Thyroid gland (tissue), 4 donors: ENCODE data around the gene SLC35F1. TPM values are rescaled to one million over a fixed set of nuclear protein-coding genes. Genes with fewer than 3 reads are reported as not detected.

Experiments
- DNase-seq, 2 donors: peaks; one replicate each; pipeline ENCODE4 v3.0.0-alpha.2; 2019
- H3K27ac ChIP-seq, 3 donors: fragments of 200-600 bp; sonication (generic); 1 replicate in 2 of 3; 2 replicates in 1 of 3; pipeline ENCODE4 v1.5.1; 2016 to 2019; ENCODE audit warnings: mild to moderate bottlenecking in 1 of 3, moderate library complexity in 1 of 3
- H3K27me3 ChIP-seq: fragments of 200-600 bp; sonication (generic); one replicate; pipeline ENCODE4 v1.5.1; 2019
- H3K36me3 ChIP-seq, 2 donors: fragments of 200-600 bp; sonication (generic); one replicate each; pipeline ENCODE4 v1.5.1; 2016 to 2019
- H3K4me1 ChIP-seq, 2 donors: fragments of 200-600 bp; sonication (generic); one replicate each; pipeline ENCODE4 v1.5.1; 2017 to 2019
- H3K4me3 ChIP-seq, 3 donors: fragments of 200-600 bp; sonication (generic); replicated peaks in 1 of 3; 1 replicate in 2 of 3; 2 replicates in 1 of 3; pipeline ENCODE4 v1.5.1; 2016; ENCODE audit warnings: mild to moderate bottlenecking in 1 of 3
- H3K9me3 ChIP-seq: fragments of 200-600 bp; sonication (generic); one replicate; pipeline ENCODE4 v1.5.1; 2017
- POLR2A ChIP-seq, 2 donors: fragments of 450-650 bp; IDR thresholded peaks; one replicate each; pipeline ENCODE4 v1.6.1; 2017; ENCODE audit warnings: antibody characterized with exemption in 2 of 2, mild to moderate bottlenecking in 2 of 2, moderate library complexity in 1 of 2
- WGBS, 2 donors: methylation state at CpG; one replicate each; pipeline ENCODE4 v1.1.5; 2017; 5-methylcytosine and 5-hydroxymethylcytosine counted together
- intact Hi-C: fragments of 100-400 bp; cut with DNase I; formaldehyde crosslinking; loops from one replicate; pipeline ENCODE4 v1.15.1; 2023
- total RNA-seq, 4 donors: library from RNA; depleted of rRNA; stranded (reverse); fragments of >200 nt; gene quantifications; one replicate each; pipeline ENCODE4 v1.2.3, GENCODE V29; 2016
- TF ChIP-seq, protein P1 (sequence below), 6 experiments: fragments of 200-600 bp in 3 of 6; fragments of 450-650 bp in 3 of 6; sonication (generic) in 3 of 6; IDR thresholded peaks; one replicate each; pipeline ENCODE4 v1.5.1; 2016 to 2019; ENCODE audit warnings: antibody characterized with exemption in 6 of 6, mild to moderate bottlenecking in 2 of 6, inconsistent platforms in 1 of 6, moderate library complexity in 1 of 6

The SLC35F1 gene
- total RNA-seq, 4 donors from 2014 or later: 0.54 to 5.5 (median 1.4) TPM

DNA sequence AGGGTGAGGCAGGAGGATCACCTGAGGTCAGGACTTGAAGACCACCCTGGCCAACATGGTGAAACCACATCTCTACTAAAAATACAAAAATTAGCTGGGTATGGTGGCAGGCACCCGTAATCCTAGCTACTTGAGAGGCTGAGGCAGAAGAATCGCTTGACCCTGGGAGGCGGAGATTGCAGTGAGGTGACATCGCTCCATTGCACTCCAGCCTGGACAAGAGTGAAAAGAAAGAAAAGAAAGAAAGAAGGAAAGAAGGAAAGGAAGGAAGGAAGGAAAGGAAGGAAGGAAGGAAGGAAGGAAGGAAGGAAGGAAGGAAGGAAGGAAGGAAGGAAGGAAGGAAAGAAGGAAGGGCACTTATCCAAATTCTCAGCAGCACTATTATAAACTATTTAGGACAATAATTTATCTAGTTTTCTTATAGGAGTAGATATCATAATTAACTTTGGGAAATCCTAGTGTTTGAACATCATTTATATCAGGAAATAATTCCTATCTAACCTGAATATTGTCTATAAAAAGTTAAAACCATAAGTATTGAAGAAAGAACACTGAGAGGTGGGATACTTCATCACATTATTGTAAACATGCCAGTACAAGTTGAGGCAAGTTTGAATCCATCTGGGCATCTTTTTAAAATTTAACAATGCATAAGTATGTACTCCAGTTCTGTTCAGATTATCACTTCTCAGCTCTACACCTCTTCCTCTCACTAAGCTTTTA lies 305.5 kb downstream of the SLC35F1 start:
- no peak overlapping the region for H3K4me3 ChIP-seq
- no peaks in the 10 kb centered on the region for H3K36me3 ChIP-seq
- H3K27me3 ChIP-seq: no peaks in the 10 kb centered on the region
- intact Hi-C loops: no loop called here
- no peak for DNase-seq
- H3K27ac ChIP-seq: no peak overlapping the region
- no peaks in the 10 kb centered on the region for H3K9me3 ChIP-seq
- H3K4me1 ChIP-seq: no peaks in the 10 kb centered on the region
- 91 to 92% methylated on average over 4 of the region's 4 CpGs for WGBS, 2 donors
- TF ChIP-seq POLR2A (IDR thresholded peaks at IDR 0.05): no peak
- TF ChIP-seq, protein P1, sequence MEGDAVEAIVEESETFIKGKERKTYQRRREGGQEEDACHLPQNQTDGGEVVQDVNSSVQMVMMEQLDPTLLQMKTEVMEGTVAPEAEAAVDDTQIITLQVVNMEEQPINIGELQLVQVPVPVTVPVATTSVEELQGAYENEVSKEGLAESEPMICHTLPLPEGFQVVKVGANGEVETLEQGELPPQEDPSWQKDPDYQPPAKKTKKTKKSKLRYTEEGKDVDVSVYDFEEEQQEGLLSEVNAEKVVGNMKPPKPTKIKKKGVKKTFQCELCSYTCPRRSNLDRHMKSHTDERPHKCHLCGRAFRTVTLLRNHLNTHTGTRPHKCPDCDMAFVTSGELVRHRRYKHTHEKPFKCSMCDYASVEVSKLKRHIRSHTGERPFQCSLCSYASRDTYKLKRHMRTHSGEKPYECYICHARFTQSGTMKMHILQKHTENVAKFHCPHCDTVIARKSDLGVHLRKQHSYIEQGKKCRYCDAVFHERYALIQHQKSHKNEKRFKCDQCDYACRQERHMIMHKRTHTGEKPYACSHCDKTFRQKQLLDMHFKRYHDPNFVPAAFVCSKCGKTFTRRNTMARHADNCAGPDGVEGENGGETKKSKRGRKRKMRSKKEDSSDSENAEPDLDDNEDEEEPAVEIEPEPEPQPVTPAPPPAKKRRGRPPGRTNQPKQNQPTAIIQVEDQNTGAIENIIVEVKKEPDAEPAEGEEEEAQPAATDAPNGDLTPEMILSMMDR (IDR thresholded peaks at IDR 0.05): no peak

DNA sequence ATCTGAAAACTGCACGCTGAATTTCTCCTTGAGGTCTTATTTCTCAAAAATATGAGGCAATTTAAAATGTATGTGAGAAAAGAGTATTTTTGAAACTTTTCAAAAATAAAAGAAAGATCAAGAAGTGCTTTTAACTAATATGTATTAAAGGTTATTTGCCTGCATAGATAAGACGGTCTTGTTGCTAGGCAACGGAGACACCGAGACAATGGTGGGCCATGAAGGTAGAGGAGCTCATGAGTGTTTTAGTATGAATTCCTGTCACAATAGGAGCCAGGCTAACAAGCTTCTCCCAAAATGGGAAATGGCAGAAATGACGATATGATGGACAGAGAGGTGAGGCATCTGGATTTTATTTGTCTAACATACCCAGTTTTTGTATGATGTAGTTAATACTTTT lies 308.2 kb downstream of the SLC35F1 start:
- Histone ChIP-seq H3K4me1 (no peaks in the 10 kb centered on the region), H3K9me3 (no peaks in the 10 kb centered on the region), H3K4me3 (no peak overlapping the region), H3K27ac (no peak overlapping the region), H3K36me3 (no peaks in the 10 kb centered on the region), H3K27me3 (no peaks in the 10 kb centered on the region)
- 91 to 93% methylated on average over 5 of the region's 5 CpGs for WGBS, 2 donors
- DNase-seq: no peak
- intact Hi-C loops: no loop called here
- TF ChIP-seq, protein P1 (IDR thresholded peaks at IDR 0.05): no peak
- no peak for TF ChIP-seq POLR2A (IDR thresholded peaks at IDR 0.05)

DNA sequence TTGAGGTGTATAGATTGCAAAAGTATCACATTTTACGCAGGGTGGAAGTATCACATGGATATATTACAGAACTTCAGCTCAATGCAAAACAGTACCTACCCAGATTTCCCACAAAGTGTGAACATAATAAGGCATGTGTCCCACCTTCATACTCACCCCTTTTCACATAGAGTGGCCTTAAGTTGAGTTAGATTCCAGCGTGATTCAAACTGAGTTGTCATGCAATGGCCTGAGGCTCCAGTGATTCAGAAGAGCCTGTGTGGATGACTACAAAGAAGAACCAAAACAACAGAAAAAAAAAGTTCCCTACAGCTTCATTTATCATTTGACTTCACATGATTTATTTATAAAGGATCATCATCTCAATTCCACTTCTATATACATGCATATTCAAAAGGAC lies 309.7 kb downstream of the SLC35F1 start:
- intact Hi-C loops: no loop called here
- WGBS, 2 donors: 92 to 93% methylated on average over 2 of the region's 2 CpGs

DNA sequence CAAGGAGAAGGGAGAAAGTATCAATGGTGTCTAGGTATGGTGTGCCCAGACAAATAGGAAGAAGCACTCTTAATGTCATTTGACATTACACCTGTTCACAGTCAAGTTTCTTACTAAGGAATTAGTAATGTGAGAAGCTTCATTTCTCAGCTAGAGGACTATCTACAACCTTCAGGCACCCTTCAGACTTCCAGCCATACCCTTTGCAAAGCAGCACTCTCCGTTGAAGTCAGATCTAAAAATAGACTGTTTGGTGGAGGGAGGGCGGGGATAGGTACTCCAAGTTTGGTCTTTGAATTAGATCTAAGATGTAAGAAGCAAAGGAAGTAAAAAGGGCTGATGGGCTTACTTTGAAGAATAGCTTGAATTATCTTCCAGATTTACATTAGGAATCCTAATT lies 311.1 kb downstream of the SLC35F1 start:
- TF ChIP-seq, protein P1 (IDR thresholded peaks at IDR 0.05): no peak
- TF ChIP-seq POLR2A (IDR thresholded peaks at IDR 0.05): no peak
- no peaks in the 10 kb centered on the region for H3K9me3 ChIP-seq
- DNase-seq: no peak
- 62 to 70% methylated on average over 2 of the region's 2 CpGs for WGBS, 2 donors
- H3K4me3 ChIP-seq: no peak overlapping the region
- H3K4me1 ChIP-seq: no peaks in the 10 kb centered on the region
- H3K27me3 ChIP-seq: no peaks in the 10 kb centered on the region
- no peaks in the 10 kb centered on the region for H3K36me3 ChIP-seq
- no peak overlapping the region for H3K27ac ChIP-seq
- intact Hi-C loops: no loop called here

More for the DNA sequence above, 309.7 kb downstream of the SLC35F1 start:
- H3K36me3 ChIP-seq: no peaks in the 10 kb centered on the region
- DNase-seq: no peak
- no peak for TF ChIP-seq POLR2A (IDR thresholded peaks at IDR 0.05)
- TF ChIP-seq, protein P1 (IDR thresholded peaks at IDR 0.05): no peak
- H3K4me3 ChIP-seq: no peak overlapping the region
- no peaks in the 10 kb centered on the region for H3K27me3 ChIP-seq
- H3K4me1 ChIP-seq: no peaks in the 10 kb centered on the region
- no peaks in the 10 kb centered on the region for H3K9me3 ChIP-seq
- no peak overlapping the region for H3K27ac ChIP-seq

DNA sequence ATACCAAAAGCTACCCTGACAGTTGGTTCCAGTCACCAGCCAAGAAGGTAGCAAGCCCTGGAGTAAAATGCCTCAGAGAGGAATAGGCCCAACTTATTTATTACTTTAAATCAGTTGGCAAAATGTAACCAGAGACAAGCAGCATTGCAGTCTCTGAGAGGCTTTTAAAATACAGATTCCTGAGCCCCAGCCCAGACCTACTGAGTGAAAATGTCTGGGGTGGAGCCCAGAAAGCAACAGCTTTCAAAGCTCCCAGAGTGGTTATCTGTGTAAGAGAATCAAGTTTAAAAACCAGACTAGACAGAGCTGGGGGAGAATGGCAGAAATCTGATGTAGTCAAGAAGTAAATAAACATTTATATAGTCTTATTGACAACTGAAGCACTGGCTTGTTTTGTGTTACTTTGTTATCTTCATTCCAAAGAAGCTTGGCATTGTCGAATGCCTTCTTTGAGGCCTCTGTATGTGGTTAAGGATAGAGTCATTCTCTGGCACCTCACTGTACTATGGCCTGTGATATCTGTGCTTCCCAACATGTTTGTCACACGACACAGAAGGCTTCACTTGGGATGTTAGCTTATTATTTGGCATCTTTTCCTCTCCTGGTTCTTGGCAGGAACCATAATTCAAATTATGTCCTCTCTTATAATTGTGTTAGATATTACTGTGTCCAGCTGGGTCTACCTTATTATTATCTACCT lies 313.5 kb downstream of the SLC35F1 start:
- H3K36me3 ChIP-seq: no peaks in the 10 kb centered on the region
- no peak overlapping the region for H3K27ac ChIP-seq
- no peaks in the 10 kb centered on the region for H3K4me1 ChIP-seq
- H3K27me3 ChIP-seq: no peaks in the 10 kb centered on the region
- H3K9me3 ChIP-seq: no peaks in the 10 kb centered on the region
- no peak overlapping the region for H3K4me3 ChIP-seq
- TF ChIP-seq, protein P1 (IDR thresholded peaks at IDR 0.05): no peak
- no peak for TF ChIP-seq POLR2A (IDR thresholded peaks at IDR 0.05)
- 66 to 67% methylated on average over 2 of the region's 2 CpGs for WGBS, 2 donors
- DNase-seq: no peak
- intact Hi-C loops: no loop called here
